Stimulated activated CD4-positive, alpha-beta T cell treated with anti-CD3 and anti-CD28 coated beads, Interleukin-4, amount 100 ng/mL, for 24 hours (primary cell): ENCODE results near the gene KRTAP3-3.
"Not testable (repeated sequence)": the region's sequence is repeated elsewhere in the genome, so short reads cannot be mapped to it uniquely, and the experiment has no call there.

Experiments
- DNase-seq: peaks from one replicate; pipeline ENCODE4 v3.0.0-alpha.2; 2020

KRTAP3-3 gene

GRCh38 chr17:41003926-41004325, 10.0 kb upstream of the KRTAP3-3 start:
- no peak for DNase-seq

DNA sequence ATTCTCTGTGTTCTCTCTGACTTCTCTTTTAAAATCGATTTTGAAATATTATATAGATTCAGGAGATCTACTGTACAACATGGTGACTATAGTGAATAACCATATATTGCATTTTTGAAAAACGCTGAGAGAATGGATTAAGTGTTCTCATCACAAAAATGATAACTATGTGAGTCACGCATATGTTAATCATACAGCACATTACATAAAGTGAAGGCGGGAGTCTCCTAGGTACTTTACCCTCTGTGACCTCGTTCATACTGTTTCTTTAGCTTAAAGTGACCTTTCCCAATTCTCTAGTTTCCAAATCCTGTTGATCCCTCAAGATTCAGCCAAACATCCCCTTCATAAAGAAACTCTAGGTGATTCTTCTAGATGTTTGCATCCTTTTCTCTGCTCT, 8.8 kb upstream of the KRTAP3-3 start:
- DNase-seq, result no peak

GRCh38 chr17:41001795-41002194, 7.8 kb upstream of the KRTAP3-3 start:
- no peak for DNase-seq

- DNase-seq, result not testable (repeated sequence)
Measured at GRCh38 chr17:40999563-40999962, 5.6 kb upstream of the KRTAP3-3 start, which contains the start of gene KRTAP3-2. TSS of gene KRTAP3-2 (minus strand) at chr17:40999906. CDS start at chr17:40999853, 53 bp downstream.

DNA sequence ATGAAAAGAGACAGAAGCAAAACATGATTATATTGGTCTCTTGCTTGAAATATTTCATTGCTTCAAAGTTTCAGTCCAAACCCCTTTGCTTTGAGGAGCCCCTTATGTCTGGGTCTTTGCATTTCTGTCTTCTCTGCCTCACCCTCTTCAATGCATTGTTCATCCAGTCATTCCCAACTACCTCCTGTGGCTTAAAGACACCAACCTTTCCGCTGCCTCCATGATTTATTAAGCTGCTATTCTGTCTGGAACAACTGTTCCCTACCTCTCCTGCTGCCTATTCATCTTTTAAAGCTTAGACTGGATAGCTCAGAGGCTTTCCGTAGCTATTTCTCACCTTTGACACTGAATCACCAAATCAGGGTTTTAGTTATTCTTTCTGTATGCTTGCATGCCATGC, 3.4 kb upstream of the KRTAP3-3 start:
- DNase-seq, result no peak

DNA sequence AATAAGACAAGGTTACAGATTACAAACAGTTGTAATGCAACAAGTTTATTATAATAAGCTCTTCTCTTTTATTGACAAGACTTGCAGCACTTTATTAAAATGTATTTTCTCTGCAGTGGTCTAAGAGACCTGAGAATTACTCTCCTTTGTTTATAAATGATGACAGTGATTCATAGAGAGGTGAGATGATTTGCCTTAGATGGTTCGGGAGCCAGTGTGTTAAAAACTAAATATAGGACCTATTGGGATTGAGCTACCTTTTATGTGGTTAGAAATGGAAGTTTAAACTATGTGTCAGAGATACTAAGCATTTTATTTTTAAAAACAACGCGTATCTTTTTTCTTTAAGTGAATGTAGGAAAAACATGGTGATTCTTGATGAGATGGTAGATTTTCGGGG, 2.9 kb upstream of the KRTAP3-3 start:
- DNase-seq, result no peak

DNA sequence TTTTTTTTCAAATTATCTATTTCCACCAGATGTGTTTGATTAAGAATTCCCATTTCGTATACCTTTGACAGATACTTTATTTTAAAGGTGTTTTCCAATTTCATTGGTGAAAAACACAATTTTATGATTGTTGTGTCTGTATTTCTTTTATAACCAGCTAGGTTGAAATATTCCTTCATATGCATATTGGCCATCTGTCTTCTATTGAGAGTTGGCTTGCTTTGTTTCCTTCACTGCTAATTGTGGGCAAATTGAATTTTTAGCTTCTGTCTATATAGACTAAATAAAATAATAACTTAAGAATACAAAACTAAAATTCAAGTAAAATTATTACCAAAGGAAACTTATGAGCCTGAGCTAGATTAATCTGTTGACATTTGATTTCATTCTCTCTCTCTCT, 1.2 kb upstream of the KRTAP3-3 start:
- no peak for DNase-seq

DNA sequence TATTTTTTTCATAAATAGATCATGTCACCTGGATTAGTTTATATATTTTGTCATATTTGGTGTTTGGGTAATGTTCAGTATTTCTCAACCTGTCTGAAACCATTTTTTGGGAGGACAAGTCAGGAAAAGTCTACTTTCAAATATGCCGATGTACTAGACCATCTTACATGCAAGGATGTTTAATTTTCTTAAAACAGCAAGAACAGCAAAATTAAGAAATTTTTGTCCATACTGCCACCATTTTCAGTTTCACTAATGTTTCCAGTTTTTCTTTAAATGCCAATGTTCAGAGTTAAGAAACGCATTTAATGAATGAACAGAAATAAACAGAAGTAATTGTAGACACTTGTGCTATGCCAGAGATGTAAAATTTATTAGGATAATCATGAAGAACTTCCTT, 880 bp downstream of the KRTAP3-3 start:
- DNase-seq, result no peak

DNA sequence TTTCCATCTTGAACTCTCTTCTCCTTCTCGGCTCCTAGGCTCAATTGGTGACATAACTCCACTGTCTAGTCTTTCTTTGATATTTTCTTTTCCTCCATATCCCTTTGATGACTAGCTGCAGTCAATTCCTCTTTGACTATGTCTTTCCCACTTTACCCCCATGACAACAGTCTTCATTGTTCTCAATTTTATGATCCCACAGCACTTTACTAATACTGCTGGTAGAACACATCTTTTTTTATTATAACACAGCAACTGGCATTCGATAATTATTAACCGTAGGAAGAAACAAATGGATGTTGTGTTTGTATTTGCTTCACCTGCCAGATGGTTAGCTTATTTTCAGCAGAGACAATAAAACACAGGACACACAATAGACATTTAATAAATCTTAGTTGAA, 1.3 kb downstream of the KRTAP3-3 start:
- no peak for DNase-seq

DNA sequence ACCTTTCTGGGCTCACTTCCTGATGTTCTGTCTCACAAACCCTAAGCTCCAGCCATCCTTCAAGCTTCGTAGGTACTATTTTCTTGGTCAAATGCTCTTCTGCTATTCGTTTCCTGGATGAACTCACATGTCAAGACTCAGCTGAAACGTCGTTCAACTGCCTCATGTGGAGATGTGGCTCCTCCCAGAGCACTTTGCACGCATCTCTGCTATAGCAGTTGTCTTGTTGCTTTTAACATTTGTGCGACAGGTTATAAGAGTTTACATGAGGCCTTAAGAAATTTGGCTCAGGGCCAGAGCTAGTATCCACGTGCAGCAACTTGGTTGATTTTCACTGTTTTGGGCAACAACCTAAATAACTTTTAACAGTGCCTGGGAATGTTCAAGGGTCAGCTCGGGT, 7.0 kb downstream of the KRTAP3-3 start:
- no peak for DNase-seq

GRCh38 chr17:40984226-40984625, 9.7 kb downstream of the KRTAP3-3 start, which contains the start of gene KRT40:
TSS of gene KRT40 (minus strand) at chr17:40984326. CDS start at chr17:40984273, 53 bp downstream.
- no peak for DNase-seq

DNA sequence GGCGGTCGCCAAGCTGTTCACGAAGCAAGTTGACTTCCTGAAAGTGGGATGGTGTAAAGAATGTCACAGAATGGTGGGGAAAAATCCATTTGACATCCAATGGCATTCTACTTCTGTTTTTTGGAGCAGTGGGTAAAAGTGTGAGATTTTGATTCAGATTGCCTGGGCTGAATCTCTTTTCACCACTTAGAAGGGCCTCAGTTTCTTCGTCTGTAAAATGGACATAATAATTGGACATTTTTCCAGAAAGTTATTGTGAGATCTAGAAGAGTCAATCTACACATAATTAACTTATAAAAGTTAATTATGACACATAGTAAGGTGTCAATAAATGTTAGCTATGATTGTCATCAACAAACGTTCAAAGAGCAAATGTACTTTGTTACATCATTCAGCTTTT, 12.8 kb downstream of the KRTAP3-3 start:
- no peak for DNase-seq

DNA sequence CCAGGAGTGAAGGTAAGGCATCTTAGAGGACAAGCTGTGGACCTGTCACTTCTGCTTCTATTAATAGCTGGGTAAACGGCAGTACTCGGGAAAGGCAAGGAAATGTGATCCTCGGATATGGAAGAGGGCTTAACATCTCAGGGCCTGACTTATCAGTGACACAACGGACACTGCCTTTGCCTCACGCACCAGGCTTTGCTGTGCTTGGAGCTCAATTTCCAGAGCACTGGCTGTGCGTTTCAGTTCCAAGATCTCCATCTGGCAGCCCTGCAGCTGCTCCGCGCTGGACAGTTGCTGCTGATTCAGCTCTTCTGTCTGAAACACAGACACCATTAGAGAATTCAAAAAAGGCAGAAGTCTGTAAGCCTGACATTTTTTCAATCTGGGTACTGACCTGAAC, 13.4 kb downstream of the KRTAP3-3 start:
- no peak for DNase-seq

DNA sequence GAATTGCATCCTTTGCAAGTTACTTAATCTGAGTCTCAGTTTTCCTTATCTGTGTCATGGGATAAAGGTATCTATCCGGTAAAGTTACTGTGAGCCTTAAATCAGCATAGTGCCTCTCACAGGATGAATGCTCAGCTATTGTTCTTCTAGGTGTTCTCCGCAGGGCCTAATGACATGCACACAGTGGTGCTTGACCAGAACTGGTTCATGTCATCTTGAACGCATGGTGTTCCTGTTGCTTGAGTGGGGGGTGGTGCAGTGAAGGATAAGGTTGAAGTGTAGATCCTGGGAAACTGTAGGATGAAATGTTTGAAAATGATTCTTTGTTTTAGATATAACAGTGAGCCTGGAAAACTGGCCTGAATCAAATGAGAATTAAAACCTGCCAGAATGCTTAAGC, 13.8 kb downstream of the KRTAP3-3 start:
- no peak for DNase-seq

GRCh38 chr17:40978575-40979151, 15.3 kb downstream of the KRTAP3-3 start:
- no peak for DNase-seq

- DNase-seq, result no peak
Measured at GRCh38 chr17:40975516-40975915, 18.4 kb downstream of the KRTAP3-3 start.

- no peak for DNase-seq
Measured at GRCh38 chr17:40974366-40974765, 19.6 kb downstream of the KRTAP3-3 start.

DNA sequence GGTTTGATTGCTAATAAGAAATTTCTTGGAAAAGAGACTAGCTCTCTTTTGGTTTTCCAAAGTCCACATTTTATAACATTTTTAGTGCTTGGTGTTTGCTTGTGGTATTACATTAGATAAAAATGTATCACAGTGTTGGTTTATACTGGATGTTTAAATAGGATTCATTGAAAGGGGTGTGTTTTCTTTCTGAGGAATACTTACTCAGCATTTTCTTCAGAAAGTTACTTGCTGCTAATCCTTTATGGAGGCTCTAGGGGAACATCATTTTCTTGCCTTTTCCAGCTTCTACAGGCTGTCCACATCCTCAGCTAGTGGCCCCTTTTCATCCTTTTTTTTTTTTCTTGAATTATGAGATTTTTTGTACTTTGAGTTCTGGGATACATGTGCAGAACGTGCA, 26.4 kb downstream of the KRTAP3-3 start:
- no peak for DNase-seq

- DNase-seq, result no peak
Measured at GRCh38 chr17:40966848-40967247, 27.1 kb downstream of the KRTAP3-3 start, which contains the start of gene KRT39. TSS of gene KRT39 (minus strand) at chr17:40966948. CDS start at chr17:40966856, 92 bp downstream.

GRCh38 chr17:40963838-40964237, 30.1 kb downstream of the KRTAP3-3 start:
- DNase-seq, result no peak

DNA sequence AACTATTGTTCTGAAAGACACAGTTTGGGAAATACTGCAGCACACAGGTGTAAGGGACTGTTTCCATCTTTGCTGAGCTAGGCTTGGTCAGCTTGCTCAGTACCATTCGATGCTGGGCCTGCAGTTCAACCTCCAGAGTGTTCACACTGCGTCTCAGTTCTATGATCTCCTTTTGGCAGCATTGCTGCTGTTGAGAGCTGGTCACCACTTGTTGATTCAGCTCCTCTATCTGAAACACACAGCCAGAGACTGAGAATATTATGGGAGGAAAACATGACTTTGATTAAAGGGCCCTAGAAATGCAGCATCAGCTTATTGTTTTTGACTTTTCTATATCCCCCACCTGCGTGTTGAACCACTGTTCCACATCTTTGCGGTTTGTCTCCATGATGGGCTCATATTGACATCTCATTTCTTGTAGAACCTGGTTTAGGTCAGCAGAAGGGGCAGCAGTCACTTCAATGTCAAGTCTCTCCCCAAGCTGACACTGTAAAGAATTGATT, 31.9 kb downstream of the KRTAP3-3 start:
- DNase-seq, result no peak

GRCh38 chr17:40961591-40961990, 32.4 kb downstream of the KRTAP3-3 start:
- no peak for DNase-seq

DNA sequence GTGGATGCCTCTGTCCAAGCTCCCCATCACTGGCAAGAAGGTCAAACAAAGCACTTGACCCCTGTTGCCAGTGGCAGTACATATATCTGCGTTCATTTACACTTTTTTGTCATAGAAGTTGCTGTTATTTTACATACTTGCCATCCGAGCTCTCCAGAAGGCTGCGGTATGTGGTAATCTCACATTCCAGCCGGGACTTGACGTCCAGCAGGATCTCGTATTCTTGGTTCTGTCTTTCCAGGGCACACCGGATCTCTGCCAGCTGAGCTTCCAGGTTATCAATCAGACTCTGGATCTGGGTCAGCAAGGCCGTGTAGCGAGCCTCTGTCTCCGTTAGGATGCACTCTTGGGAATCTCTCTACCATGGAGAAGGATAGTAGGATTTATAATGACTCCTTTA, 33.8 kb downstream of the KRTAP3-3 start:
- no peak for DNase-seq

DNA sequence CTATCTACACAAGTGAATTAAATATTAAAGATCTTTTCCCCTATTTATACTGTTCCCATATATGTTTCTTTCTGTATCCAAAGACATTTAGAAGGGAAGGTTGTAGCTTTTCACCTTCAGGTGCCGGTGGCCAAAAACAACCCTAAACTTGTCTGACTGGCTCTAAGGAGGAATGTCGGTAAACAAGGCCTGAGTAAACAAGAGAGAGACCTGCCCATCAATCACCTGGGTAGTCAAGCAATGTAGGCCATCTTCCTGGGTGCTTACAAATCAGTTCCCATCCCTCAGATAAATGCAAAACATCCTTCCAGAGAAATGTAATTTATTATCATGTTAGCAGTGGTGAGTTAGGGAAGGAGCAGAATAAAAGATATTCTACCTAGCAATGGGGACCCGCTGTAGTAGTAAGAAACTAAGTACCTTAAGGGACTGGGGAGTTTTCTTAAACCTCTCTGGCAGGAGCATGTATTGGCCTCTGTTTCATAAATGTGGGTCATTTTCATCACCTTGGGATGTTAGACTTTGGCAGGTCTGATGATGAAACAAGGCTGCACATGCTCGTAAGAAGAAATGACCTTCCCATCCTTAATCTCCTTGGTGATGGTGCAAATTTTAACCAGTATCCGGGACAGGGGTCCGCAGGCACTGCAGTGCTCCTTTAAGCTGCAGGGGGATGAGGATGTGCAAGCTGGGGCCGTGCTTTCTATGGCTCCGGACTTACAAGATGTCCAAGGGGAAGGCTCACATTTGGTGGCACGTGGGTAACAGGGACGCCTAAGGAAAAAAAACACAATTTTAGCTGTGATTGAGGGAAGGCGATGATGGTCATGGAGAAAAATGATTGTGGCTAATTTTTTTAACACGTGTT, 35.6 kb downstream of the KRTAP3-3 start:
- no peak for DNase-seq
